ENCODE measurements around the gene TSPY8. TPM values are rescaled to one million over a fixed set of nuclear protein-coding genes. Genes with fewer than 3 reads are reported as not detected.

The TSPY8 gene, protein sequence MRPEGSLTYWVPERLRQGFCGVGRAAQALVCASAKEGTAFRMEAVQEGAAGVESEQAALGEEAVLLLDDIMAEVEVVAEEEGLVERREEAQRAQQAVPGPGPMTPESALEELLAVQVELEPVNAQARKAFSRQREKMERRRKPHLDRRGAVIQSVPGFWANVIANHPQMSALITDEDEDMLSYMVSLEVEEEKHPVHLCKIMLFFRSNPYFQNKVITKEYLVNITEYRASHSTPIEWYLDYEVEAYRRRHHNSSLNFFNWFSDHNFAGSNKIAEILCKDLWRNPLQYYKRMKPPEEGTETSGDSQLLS
- total RNA-seq (2014; rRNA removed; shearing (Covaris generic)): not detected in 2 replicates

DNA sequence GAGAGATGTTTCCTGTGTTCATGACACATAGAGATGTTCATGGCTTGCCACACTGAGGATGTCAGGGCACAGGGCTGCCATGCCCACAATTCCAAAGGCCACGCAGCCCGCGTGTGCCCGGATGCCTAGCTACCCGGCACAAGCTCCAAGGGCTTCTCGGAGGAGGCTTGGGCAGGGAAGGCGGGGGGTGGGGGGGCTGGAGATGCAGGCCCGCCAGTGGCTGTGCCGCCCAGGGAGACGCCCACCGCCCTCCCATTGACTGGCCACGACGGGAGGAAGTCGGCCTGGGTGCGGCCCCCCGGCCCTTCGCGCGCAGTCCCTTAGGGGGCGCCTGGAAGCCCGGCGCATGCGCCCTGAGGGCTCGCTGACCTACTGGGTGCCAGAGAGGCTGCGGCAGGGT, at the start of gene TSPY8:
TSPY8 (plus strand) TSS at position 301 of the 400 bp plus-strand sequence; CDS start at position 347, 46 bp downstream.

DNA sequence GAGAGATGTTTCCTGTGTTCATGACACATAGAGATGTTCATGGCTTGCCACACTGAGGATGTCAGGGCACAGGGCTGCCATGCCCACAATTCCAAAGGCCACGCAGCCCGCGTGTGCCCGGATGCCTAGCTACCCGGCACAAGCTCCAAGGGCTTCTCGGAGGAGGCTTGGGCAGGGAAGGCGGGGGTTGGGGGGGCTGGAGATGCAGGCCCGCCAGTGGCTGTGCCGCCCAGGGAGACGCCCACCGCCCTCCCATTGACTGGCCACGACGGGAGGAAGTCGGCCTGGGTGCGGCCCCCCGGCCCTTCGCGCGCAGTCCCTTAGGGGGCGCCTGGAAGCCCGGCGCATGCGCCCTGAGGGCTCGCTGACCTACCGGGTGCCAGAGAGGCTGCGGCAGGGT, 20.4 kb upstream of the TSPY8 start, which contains the start of gene TSPY4:
TSPY4 (plus strand) TSS at position 301 of the 400 bp plus-strand sequence; CDS start at position 347, 46 bp downstream.

DNA sequence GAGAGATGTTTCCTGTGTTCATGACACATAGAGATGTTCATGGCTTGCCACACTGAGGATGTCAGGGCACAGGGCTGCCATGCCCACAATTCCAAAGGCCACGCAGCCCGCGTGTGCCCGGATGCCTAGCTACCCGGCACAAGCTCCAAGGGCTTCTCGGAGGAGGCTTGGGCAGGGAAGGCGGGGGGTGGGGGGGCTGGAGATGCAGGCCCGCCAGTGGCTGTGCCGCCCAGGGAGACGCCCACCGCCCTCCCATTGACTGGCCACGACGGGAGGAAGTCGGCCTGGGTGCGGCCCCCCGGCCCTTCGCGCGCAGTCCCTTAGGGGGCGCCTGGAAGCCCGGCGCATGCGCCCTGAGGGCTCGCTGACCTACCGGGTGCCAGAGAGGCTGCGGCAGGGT, 40.5 kb downstream of the TSPY8 start, which contains the start of gene TSPY3:
TSPY3 (plus strand) TSS at position 301 of the 400 bp plus-strand sequence; CDS start at position 347, 46 bp downstream.

Small RNAs within 50 kb of the gene (small RNA-seq; reads per million reads assigned to genes)
- not detected for gene AC006158.1

Other genes starting within 250 kb of the TSPY8 start
- not detected in 2 replicates for gene TSPY4, start 20.3 kb upstream of the TSPY8 start, total RNA-seq (2014; rRNA removed; shearing (Covaris generic))
- not detected in 2 replicates for gene TSPY3, start 40.6 kb downstream of the TSPY8 start, total RNA-seq (2014; rRNA removed; shearing (Covaris generic))
- not detected in 2 replicates for gene TSPY1, start 109.2 kb downstream of the TSPY8 start, total RNA-seq (2014; rRNA removed; shearing (Covaris generic))
- gene TSPY9, start 129.5 kb downstream of the TSPY8 start, total RNA-seq (2014; rRNA removed; shearing (Covaris generic)): not detected in 2 replicates
- not detected in 2 replicates for gene TSPY10, start 170.1 kb downstream of the TSPY8 start, total RNA-seq (2014; rRNA removed; shearing (Covaris generic))

All from A375 (cell line).